Stimulated activated CD4-positive, alpha-beta T cell treated with anti-CD3 and anti-CD28 coated beads, Interleukin-4, amount 100 ng/mL, for 48 hours (primary cell): Measurements from ENCODE around the gene CLEC9A.

Experiments used
- DNase-seq, 2 donors: peaks; one replicate each; pipeline ENCODE4 v3.0.0-alpha.2; 2020; ENCODE audit warnings: low read depth in 2 of 2

CLEC9A gene

DNA sequence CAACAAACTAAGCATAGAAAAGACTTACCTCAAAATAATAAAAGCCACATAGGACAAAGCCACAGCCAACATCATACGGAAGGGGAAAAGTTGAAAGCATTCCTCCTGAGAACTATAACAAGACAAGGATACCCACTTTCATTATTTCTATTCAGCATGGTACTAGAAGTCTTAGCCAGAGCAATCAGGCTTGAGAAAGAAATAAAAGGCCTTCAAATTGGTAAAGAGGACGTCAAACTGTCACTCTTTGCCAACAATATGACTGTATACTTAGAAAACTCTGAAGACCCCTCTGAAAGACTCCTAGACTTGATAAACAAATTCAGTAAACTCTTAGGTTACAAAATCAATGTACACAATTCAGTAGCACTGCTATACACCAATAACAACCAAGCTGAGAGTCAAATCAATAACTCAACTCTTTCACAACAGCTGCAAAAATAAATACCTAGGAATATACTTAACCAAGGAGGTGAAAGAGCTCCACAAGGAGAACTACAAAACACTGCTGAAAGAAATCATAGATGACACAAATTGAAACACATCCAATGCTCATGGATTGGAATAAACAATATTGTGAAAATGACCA lies 79.9 kb downstream of the CLEC9A start:
- DNase-seq: no peak

DNA sequence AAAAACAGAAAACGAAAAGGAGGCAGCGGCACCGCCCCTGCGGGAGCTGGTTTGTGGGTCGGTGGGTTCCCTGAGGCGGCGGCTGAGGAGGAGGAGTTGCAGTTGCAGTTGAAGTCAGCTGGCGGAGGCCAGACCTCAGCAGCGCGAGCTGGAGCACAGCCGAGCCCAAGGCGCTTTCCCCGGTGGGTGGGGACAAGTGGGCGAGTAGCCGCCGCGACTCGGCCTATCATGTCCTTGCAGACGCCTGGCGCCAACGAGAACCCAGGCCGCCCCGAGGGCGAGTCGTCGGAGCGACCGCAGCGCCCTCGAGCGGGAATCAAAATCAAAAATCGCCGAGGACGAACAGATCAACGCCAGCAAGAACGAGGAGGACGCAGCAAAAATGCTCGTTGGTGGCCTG lies 81.0 kb downstream of the CLEC9A start:
- no peak for DNase-seq

DNA sequence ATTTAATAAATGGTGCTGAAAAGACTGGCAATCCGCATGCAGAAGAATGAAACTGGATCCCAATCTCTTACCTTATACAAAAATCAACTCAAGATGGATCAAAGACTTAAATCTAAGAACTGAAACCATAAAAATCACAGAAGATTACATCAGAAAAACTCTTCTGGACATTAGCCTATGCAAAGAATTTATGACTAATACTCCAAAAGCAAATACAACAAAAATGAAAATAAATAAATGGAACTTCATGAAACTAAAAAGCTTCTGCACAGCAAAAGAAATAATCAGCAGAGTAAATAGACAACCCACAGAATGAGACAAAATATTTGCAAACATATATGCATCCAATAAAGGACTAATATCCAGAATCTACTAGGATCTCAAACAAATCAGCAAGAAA lies 82.6 kb downstream of the CLEC9A start:
- DNase-seq: no peak

DNA sequence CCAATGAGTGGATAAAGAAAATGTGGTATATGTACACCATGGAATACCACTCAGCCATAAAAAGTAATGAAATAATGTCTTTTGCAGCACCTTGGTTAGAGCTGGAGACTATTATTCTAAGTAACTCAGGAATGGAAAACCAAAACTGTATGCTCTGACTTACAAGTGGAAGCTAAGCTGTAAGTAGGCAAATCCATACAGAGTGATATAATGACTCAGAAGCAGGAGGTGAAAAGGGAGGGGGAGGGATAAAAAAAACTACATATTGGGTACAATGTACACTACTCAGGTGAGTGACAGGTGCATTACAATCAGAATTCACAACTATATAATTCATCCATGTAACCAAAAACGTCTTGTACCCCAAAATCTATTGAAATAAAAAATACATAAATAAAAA lies 83.4 kb downstream of the CLEC9A start:
- no peak for DNase-seq

DNA sequence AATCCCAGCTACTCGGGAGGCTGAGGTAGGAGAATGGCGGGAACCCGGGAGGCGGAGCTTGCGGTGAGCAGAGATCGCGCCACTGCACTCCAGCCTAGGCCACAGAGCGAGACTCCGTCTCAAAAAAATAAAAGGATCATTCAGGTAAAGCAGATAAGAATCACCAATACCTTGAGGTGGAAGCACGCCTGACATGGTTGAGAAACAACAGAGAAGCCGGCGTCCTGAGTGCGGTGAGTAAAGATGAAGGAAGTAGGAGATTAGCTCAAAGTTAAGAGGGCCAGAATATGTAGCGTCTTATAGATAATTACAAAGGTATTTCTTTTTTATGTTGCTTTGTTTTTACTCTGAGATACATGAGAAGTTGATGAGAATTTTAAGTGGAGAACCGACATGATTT lies 84.8 kb downstream of the CLEC9A start:
- no peak for DNase-seq
